H9 (cell line): ENCODE measurements around the gene C14orf132. TPM values are rescaled to one million over a fixed set of nuclear protein-coding genes. Genes with fewer than 3 reads are reported as not detected.

Source experiments
- DNase-seq: peaks from one replicate; pipeline ENCODE4 v3.0.0-alpha.2; 2017
- H2AFZ ChIP-seq: one replicate; pipeline ENCODE4 v1.6.1; 2013; ENCODE audit warnings: mild to moderate bottlenecking, low read length, control low read depth, moderate library complexity
- H2AK5ac ChIP-seq: 2 replicates; pipeline ENCODE4 v1.6.1; 2013; ENCODE audit warnings: low read length, control low read depth, mixed read lengths; ENCODE audit not compliant: insufficient read length
- H2BK120ac ChIP-seq: one replicate; pipeline ENCODE4 v1.6.1; 2013; ENCODE audit warnings: low read depth, mild to moderate bottlenecking, low read length, control low read depth, inconsistent platforms; ENCODE audit not compliant: poor library complexity, severe bottlenecking
- H2BK12ac ChIP-seq: 2 replicates; pipeline ENCODE4 v1.6.1; 2013; ENCODE audit warnings: low read length, control low read depth, mixed read lengths, low read depth; ENCODE audit not compliant: insufficient read length
- H2BK15ac ChIP-seq: 2 replicates; pipeline ENCODE4 v1.6.1; 2013; ENCODE audit warnings: low read depth, low read length, control low read depth
- H2BK20ac ChIP-seq: one replicate; pipeline ENCODE4 v1.6.1; 2013; ENCODE audit warnings: low read depth, mild to moderate bottlenecking, low read length, control low read depth, inconsistent platforms; ENCODE audit not compliant: poor library complexity, severe bottlenecking
- H2BK5ac ChIP-seq: 2 replicates; pipeline ENCODE4 v1.6.1; 2013; ENCODE audit warnings: low read length, control low read depth, mixed read lengths; ENCODE audit not compliant: insufficient read length
- H3K14ac ChIP-seq: 2 replicates; pipeline ENCODE4 v1.6.1; 2013; ENCODE audit warnings: low read length, control low read depth; ENCODE audit not compliant: insufficient read depth
- H3K18ac ChIP-seq: 2 replicates; pipeline ENCODE4 v1.6.1; 2013; ENCODE audit warnings: low read depth, mild to moderate bottlenecking, mixed read lengths, low read length, control low read depth; ENCODE audit not compliant: insufficient read length
- H3K23ac ChIP-seq: 2 replicates; pipeline ENCODE4 v1.6.1; 2013; ENCODE audit warnings: low read length, control low read depth, mixed read lengths, low read depth; ENCODE audit not compliant: insufficient read length
- H3K23me2 ChIP-seq: 2 replicates; pipeline ENCODE4 v1.6.1; 2013; ENCODE audit warnings: low read depth, mild to moderate bottlenecking, mixed read lengths, low read length, control low read depth; ENCODE audit not compliant: insufficient read length, poor library complexity, severe bottlenecking
- H3K27ac ChIP-seq: 2 replicates; pipeline ENCODE4 v1.5.1; 2013; ENCODE audit warnings: low read length, control low read depth, mixed read lengths, low read depth; ENCODE audit not compliant: insufficient read length
- H3K27me3 ChIP-seq: 2 replicates; pipeline ENCODE4 v1.6.1; 2013; ENCODE audit warnings: low read length, control low read depth, inconsistent platforms; ENCODE audit not compliant: insufficient read depth
- H3K4ac ChIP-seq: 2 replicates; pipeline ENCODE4 v1.6.1; 2013; ENCODE audit warnings: low read depth, mild to moderate bottlenecking, control low read depth, inconsistent platforms, low read length, moderate library complexity
- H3K4me1 ChIP-seq: 2 replicates; pipeline ENCODE4 v1.6.1; 2013; ENCODE audit warnings: low read length, control low read depth, inconsistent platforms; ENCODE audit not compliant: insufficient read depth
- H3K4me2 ChIP-seq: 2 replicates; pipeline ENCODE4 v1.6.1; 2013; ENCODE audit warnings: low read length, control low read depth, mixed read lengths; ENCODE audit not compliant: insufficient read length, insufficient read depth
- H3K56ac ChIP-seq: 2 replicates; pipeline ENCODE4 v1.6.1; 2013; ENCODE audit warnings: low read depth, mild to moderate bottlenecking, mixed read lengths, low read length, control low read depth; ENCODE audit not compliant: insufficient read length
- H3K79me1 ChIP-seq: 2 replicates; pipeline ENCODE4 v1.6.1; 2013; ENCODE audit warnings: low read depth, mild to moderate bottlenecking, moderate library complexity, low read length, control low read depth, inconsistent platforms; ENCODE audit not compliant: insufficient read depth, poor library complexity, severe bottlenecking
- H3K79me2 ChIP-seq: 2 replicates; pipeline ENCODE4 v1.6.1; 2013; ENCODE audit warnings: low read length, control low read depth, inconsistent platforms; ENCODE audit not compliant: insufficient read depth
- H3K9ac ChIP-seq: 2 replicates; pipeline ENCODE4 v1.6.1; 2013; ENCODE audit warnings: low read length, control low read depth, mixed read lengths; ENCODE audit not compliant: insufficient read length; ENCODE audit errors: extremely low read depth
- H3K9me3 ChIP-seq: one replicate; pipeline ENCODE4 v1.6.1; 2013; ENCODE audit warnings: low read depth, low read length, inconsistent platforms; ENCODE audit not compliant: control insufficient read depth
- H3T11ph ChIP-seq: one replicate; pipeline ENCODE4 v1.6.1; 2013; ENCODE audit warnings: mild to moderate bottlenecking, low read length, control low read depth, inconsistent platforms
- H4K20me1 ChIP-seq: one replicate; pipeline ENCODE4 v1.6.1; 2013; ENCODE audit not compliant: control insufficient read depth, insufficient read length, insufficient read depth
- H4K5ac ChIP-seq: 2 replicates; pipeline ENCODE4 v1.6.1; 2013; ENCODE audit warnings: low read depth, mild to moderate bottlenecking, mixed read lengths, low read length, control low read depth; ENCODE audit not compliant: insufficient read length
- H4K8ac ChIP-seq: replicated peaks from 2 replicates; pipeline ENCODE4 v1.6.1; 2013; ENCODE audit warnings: low read length, control low read depth, mixed read lengths, low read depth; ENCODE audit not compliant: insufficient read length
- H4K91ac ChIP-seq: 2 replicates; pipeline ENCODE4 v1.6.1; 2013; ENCODE audit warnings: low read depth, mild to moderate bottlenecking, moderate library complexity, mixed read lengths, low read length, control low read depth; ENCODE audit not compliant: insufficient read length
- H3K27ac Mint-ChIP-seq, 3 experiments: 2 replicates in 2 of 3; 3 replicates in 1 of 3; pipeline ENCODE4 v1.8.0; 2020 to 2021; ENCODE audit warnings: mixed read lengths in 3 of 3, mild to moderate bottlenecking in 1 of 3, moderate library complexity in 1 of 3
- H3K27me3 Mint-ChIP-seq: 2 replicates; pipeline ENCODE4 v1.8.0; 2021; ENCODE audit warnings: low read depth, mild to moderate bottlenecking, moderate library complexity, mixed read lengths
- H3K36me3 Mint-ChIP-seq, 3 experiments: 2 replicates in 2 of 3; 3 replicates in 1 of 3; pipeline ENCODE4 v1.8.0; 2020 to 2021; ENCODE audit warnings: low read depth in 3 of 3, mixed read lengths in 3 of 3; ENCODE audit not compliant: insufficient read depth in 1 of 3
- H3K4me1 Mint-ChIP-seq, 2 experiments: 2 replicates each; pipeline ENCODE4 v1.8.0; 2020; ENCODE audit warnings: mixed read lengths in 2 of 2
- H3K4me3 Mint-ChIP-seq, 2 experiments: 2 replicates in 1 of 2; 3 replicates in 1 of 2; pipeline ENCODE4 v1.8.0; 2020 to 2021; ENCODE audit warnings: mild to moderate bottlenecking in 2 of 2, mixed read lengths in 2 of 2, moderate library complexity in 1 of 2
- H3K9me3 Mint-ChIP-seq, 2 experiments: 2 replicates in 1 of 2; 3 replicates in 1 of 2; pipeline ENCODE4 v1.8.0; 2020; ENCODE audit warnings: mild to moderate bottlenecking in 2 of 2, mixed read lengths in 2 of 2, moderate library complexity in 1 of 2
- WGBS: extraction: QIAGEN DNeasy Blood & Tissue Kit; methylation state at CpG from one replicate; pipeline ENCODE4 v1.1.7; 2013; ENCODE audit warnings: missing lambda C conversion rate, low lambda C conversion rate, mixed read lengths; ENCODE audit not compliant: insufficient read length; ENCODE audit errors: extremely low coverage; 5-methylcytosine and 5-hydroxymethylcytosine counted together
- total RNA-seq: library from RNA; stranded (reverse); gene quantifications from 2 replicates; pipeline ENCODE4 v1.2.1, GENCODE V29; 2021
- TF ChIP-seq, protein P1 (sequence below): fragments of 200-600 bp; sonication (generic); conservative IDR thresholded peaks from 3 replicates; pipeline ENCODE4 v1.8.0; 2021; ENCODE audit warnings: antibody characterized with exemption, mild to moderate bottlenecking

The C14orf132 gene
- total RNA-seq, 1 experiment from 2014 or later: 5.7 TPM

DNA sequence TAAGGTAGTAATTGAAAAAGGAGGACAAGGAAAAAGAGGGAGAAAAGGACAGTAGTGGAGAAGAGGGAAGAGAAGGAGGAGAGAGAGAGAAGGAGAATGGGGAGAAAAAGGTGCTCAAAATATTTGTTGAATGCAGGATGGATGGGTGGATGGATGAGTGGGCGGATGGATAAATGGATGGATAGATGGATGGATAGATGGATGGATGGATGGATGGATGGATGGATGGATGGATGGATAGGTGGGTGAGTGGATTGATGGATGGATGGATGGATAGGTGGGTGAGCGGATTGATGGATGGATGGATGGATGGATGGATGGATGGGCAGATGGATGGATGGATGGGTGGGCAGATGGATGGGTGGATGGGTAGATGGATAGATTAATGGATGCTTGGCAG, 21.3 kb upstream of the C14orf132 start:
- no peak overlapping the region for H2BK15ac ChIP-seq
- no peaks in the 10 kb centered on the region for H3K9me3 ChIP-seq
- H3K56ac ChIP-seq: no peak overlapping the region
- no peak overlapping the region for H3K4ac ChIP-seq
- TF ChIP-seq, protein P1, sequence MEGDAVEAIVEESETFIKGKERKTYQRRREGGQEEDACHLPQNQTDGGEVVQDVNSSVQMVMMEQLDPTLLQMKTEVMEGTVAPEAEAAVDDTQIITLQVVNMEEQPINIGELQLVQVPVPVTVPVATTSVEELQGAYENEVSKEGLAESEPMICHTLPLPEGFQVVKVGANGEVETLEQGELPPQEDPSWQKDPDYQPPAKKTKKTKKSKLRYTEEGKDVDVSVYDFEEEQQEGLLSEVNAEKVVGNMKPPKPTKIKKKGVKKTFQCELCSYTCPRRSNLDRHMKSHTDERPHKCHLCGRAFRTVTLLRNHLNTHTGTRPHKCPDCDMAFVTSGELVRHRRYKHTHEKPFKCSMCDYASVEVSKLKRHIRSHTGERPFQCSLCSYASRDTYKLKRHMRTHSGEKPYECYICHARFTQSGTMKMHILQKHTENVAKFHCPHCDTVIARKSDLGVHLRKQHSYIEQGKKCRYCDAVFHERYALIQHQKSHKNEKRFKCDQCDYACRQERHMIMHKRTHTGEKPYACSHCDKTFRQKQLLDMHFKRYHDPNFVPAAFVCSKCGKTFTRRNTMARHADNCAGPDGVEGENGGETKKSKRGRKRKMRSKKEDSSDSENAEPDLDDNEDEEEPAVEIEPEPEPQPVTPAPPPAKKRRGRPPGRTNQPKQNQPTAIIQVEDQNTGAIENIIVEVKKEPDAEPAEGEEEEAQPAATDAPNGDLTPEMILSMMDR: no peak
- WGBS: no CpG with 5 or more reads among the region's 2 CpGs
- H3K23ac ChIP-seq: no peak overlapping the region
- H3K36me3 Mint-ChIP-seq: no peaks in the 10 kb centered on the region
- no peak overlapping the region for H2BK20ac ChIP-seq
- H2AFZ ChIP-seq: no peak overlapping the region
- no peak overlapping the region for H4K91ac ChIP-seq
- no peak overlapping the region for H2BK5ac ChIP-seq
- no peak overlapping the region for H3K9ac ChIP-seq
- peak overlapping the region in 1 of 3 experiments; percentile 16; a peak in 1 of 7 replicates for H3K27ac Mint-ChIP-seq
- no peaks in the 10 kb centered on the region for H3K27me3 ChIP-seq
- H3K79me1 ChIP-seq: no peaks in the 10 kb centered on the region
- H3K4me2 ChIP-seq: no peak overlapping the region
- H2BK120ac ChIP-seq: no peak overlapping the region
- no peak overlapping the region for H4K5ac ChIP-seq
- no peak overlapping the region for H4K8ac ChIP-seq
- no peak overlapping the region for H2AK5ac ChIP-seq
- no peak overlapping the region for H3K4me3 Mint-ChIP-seq
- peaks cover 0 to 7% of the 10 kb centered on the region in 2 experiments; a peak in 4 of 5 replicates for H3K9me3 Mint-ChIP-seq
- no peaks in the 10 kb centered on the region for H3K4me1 ChIP-seq
- no peaks in the 10 kb centered on the region for H3K79me2 ChIP-seq
- no peak overlapping the region for H2BK12ac ChIP-seq
- H3K23me2 ChIP-seq: no peaks in the 10 kb centered on the region
- H3T11ph ChIP-seq: no peak overlapping the region
- H3K4me1 Mint-ChIP-seq: peaks cover 3 to 4% of the 10 kb centered on the region in 2 experiments; a peak in 1 of 4 replicates
- H3K14ac ChIP-seq: no peak overlapping the region
- peaks cover 29% of the 10 kb centered on the region for H3K27me3 Mint-ChIP-seq
- H4K20me1 ChIP-seq: no peaks in the 10 kb centered on the region
- H3K27ac ChIP-seq: no peak overlapping the region
- H3K18ac ChIP-seq: no peak overlapping the region
- DNase-seq: no peak
